ENCODE data around the gene TCN2. TPM values are rescaled to one million over a fixed set of nuclear protein-coding genes. Genes with fewer than 3 reads are reported as not detected.

TCN2 gene
- total RNA-seq, 1 donor, result 18.8 TPM

GRCh38 chr22:30601464-30601863 lies 5.5 kb upstream of the TCN2 start:
- TF ChIP-seq CTCF (IDR thresholded peaks at IDR 0.05; ENCODE audit: extremely low read depth, low read depth, low read length), result no peak
- no peaks in the 10 kb centered on the region for H4K20me1 ChIP-seq (ENCODE audit: insufficient read depth, low read length)
- no peak overlapping the region for H3K4me2 ChIP-seq (ENCODE audit: insufficient read depth, low read length)
- no peaks in the 10 kb centered on the region for H3K27me3 ChIP-seq (ENCODE audit: insufficient read depth, low read length)
- H3K9me3 ChIP-seq (ENCODE audit: low read depth, low read length), result no peaks in the 10 kb centered on the region
- H3K36me3 ChIP-seq (ENCODE audit: insufficient read depth, low read length), result no peaks in the 10 kb centered on the region
- no peak overlapping the region for H3K27ac ChIP-seq (ENCODE audit: low read depth, low read length)
- no peak for DNase-seq (ENCODE audit: insufficient read length, low spot score, missing footprints)
- peaks cover 11% of the 10 kb centered on the region for H3K4me1 ChIP-seq (ENCODE audit: insufficient read depth, low read length)
- H3K79me2 ChIP-seq (ENCODE audit: insufficient read depth, low read length), result no peaks in the 10 kb centered on the region
- no peak overlapping the region for H3K4me3 ChIP-seq (ENCODE audit: insufficient read depth, low read length)
- H2AFZ ChIP-seq (ENCODE audit: low read length), result no peak overlapping the region

- Histone ChIP-seq H3K79me2 (ENCODE audit: insufficient read depth, low read length) (no peaks in the 10 kb centered on the region), H3K4me1 (ENCODE audit: insufficient read depth, low read length) (peaks cover 11% of the 10 kb centered on the region), H3K9me3 (ENCODE audit: low read depth, low read length) (no peaks in the 10 kb centered on the region), H3K27ac (ENCODE audit: low read depth, low read length) (no peak overlapping the region), H3K36me3 (ENCODE audit: insufficient read depth, low read length) (no peaks in the 10 kb centered on the region), H3K4me3 (ENCODE audit: insufficient read depth, low read length) (no peak overlapping the region), H4K20me1 (ENCODE audit: insufficient read depth, low read length) (no peaks in the 10 kb centered on the region), H3K4me2 (ENCODE audit: insufficient read depth, low read length) (no peak overlapping the region), H2AFZ (ENCODE audit: low read length) (no peak overlapping the region), H3K27me3 (ENCODE audit: insufficient read depth, low read length) (no peaks in the 10 kb centered on the region)
- peak; percentile 34 for DNase-seq (ENCODE audit: insufficient read length, low spot score, missing footprints)
- peak; percentile 46 for TF ChIP-seq CTCF (IDR thresholded peaks at IDR 0.05; ENCODE audit: extremely low read depth, low read depth, low read length)
Observed at GRCh38 chr22:30602049-30602448, 4.9 kb upstream of the TCN2 start.

- Histone ChIP-seq H4K20me1 (ENCODE audit: insufficient read depth, low read length) (no peaks in the 10 kb centered on the region), H2AFZ (ENCODE audit: low read length) (no peak overlapping the region), H3K4me1 (ENCODE audit: insufficient read depth, low read length) (peaks cover 21% of the 10 kb centered on the region), H3K4me3 (ENCODE audit: insufficient read depth, low read length) (no peak overlapping the region), H3K27me3 (ENCODE audit: insufficient read depth, low read length) (no peaks in the 10 kb centered on the region), H3K36me3 (ENCODE audit: insufficient read depth, low read length) (no peaks in the 10 kb centered on the region), H3K4me2 (ENCODE audit: insufficient read depth, low read length) (no peak overlapping the region), H3K79me2 (ENCODE audit: insufficient read depth, low read length) (no peaks in the 10 kb centered on the region), H3K27ac (ENCODE audit: low read depth, low read length) (no peak overlapping the region), H3K9me3 (ENCODE audit: low read depth, low read length) (no peaks in the 10 kb centered on the region)
- TF ChIP-seq CTCF (IDR thresholded peaks at IDR 0.05; ENCODE audit: extremely low read depth, low read depth, low read length), result no peak
- DNase-seq (ENCODE audit: insufficient read length, low spot score, missing footprints), result peak; percentile 6
Observed at GRCh38 chr22:30603801-30604200, 3.2 kb upstream of the TCN2 start.

- no peak overlapping the region for H3K4me3 ChIP-seq (ENCODE audit: insufficient read depth, low read length)
- H3K36me3 ChIP-seq (ENCODE audit: insufficient read depth, low read length), result no peaks in the 10 kb centered on the region
- no peaks in the 10 kb centered on the region for H4K20me1 ChIP-seq (ENCODE audit: insufficient read depth, low read length)
- peaks cover 30% of the 10 kb centered on the region for H3K4me1 ChIP-seq (ENCODE audit: insufficient read depth, low read length)
- H3K79me2 ChIP-seq (ENCODE audit: insufficient read depth, low read length), result no peaks in the 10 kb centered on the region
- DNase-seq (ENCODE audit: insufficient read length, low spot score, missing footprints), result no peak
- H3K9me3 ChIP-seq (ENCODE audit: low read depth, low read length), result no peaks in the 10 kb centered on the region
- H2AFZ ChIP-seq (ENCODE audit: low read length), result no peak overlapping the region
- no peaks in the 10 kb centered on the region for H3K27me3 ChIP-seq (ENCODE audit: insufficient read depth, low read length)
- no peak for TF ChIP-seq CTCF (IDR thresholded peaks at IDR 0.05; ENCODE audit: extremely low read depth, low read depth, low read length)
- no peak overlapping the region for H3K27ac ChIP-seq (ENCODE audit: low read depth, low read length)
- no peak overlapping the region for H3K4me2 ChIP-seq (ENCODE audit: insufficient read depth, low read length)
Observed at GRCh38 chr22:30604723-30605122, 2.3 kb upstream of the TCN2 start.

All from osteoblast (primary cell).